Parathyroid adenoma (tissue), 2 donors: ENCODE results near the gene BEST3.

ENCODE experiments used
- H2AFZ ChIP-seq: fragments of 300-600 bp; sonication (generic); one replicate; pipeline ENCODE4 v1.7.0; 2017; ENCODE audit warnings: antibody characterized with exemption, mild to moderate bottlenecking
- H3K27ac ChIP-seq: fragments of 300-600 bp; sonication (generic); one replicate; pipeline ENCODE4 v1.7.0; 2017
- H3K27me3 ChIP-seq: fragments of 300-600 bp; sonication (generic); one replicate; pipeline ENCODE4 v1.7.0; 2017; ENCODE audit warnings: low read length; ENCODE audit not compliant: control insufficient read depth, insufficient read depth
- H3K36me3 ChIP-seq: fragments of 300-600 bp; sonication (generic); one replicate; pipeline ENCODE4 v1.7.0; 2017; ENCODE audit warnings: low read length; ENCODE audit not compliant: control insufficient read depth, insufficient read depth
- H3K4me1 ChIP-seq: fragments of 300-600 bp; sonication (generic); one replicate; pipeline ENCODE4 v1.7.0; 2017; ENCODE audit warnings: control low read depth
- H3K4me2 ChIP-seq: fragments of 300-600 bp; sonication (generic); one replicate; pipeline ENCODE4 v1.7.0; 2017; ENCODE audit warnings: low read length
- H3K4me3 ChIP-seq: fragments of 300-600 bp; sonication (generic); one replicate; pipeline ENCODE4 v1.7.0; 2017; ENCODE audit warnings: low read depth, low read length
- H3K79me2 ChIP-seq: fragments of 300-600 bp; sonication (generic); one replicate; pipeline ENCODE4 v1.7.0; 2017; ENCODE audit warnings: control low read depth
- H3K9ac ChIP-seq: fragments of 300-600 bp; sonication (generic); one replicate; pipeline ENCODE4 v1.7.0; 2017; ENCODE audit warnings: mild to moderate bottlenecking
- H3K9me3 ChIP-seq: fragments of 300-600 bp; sonication (generic); one replicate; pipeline ENCODE4 v1.7.0; 2017; ENCODE audit warnings: low read length; ENCODE audit not compliant: control insufficient read depth
- CTCF ChIP-seq: fragments of 300-600 bp; sonication (generic); IDR thresholded peaks from one replicate; pipeline ENCODE4 v1.7.0; 2017; ENCODE audit warnings: antibody characterized with exemption, mild to moderate bottlenecking
- donor health status: primary hyperparathyroidism.

Gene BEST3

GRCh38 chr12:69649529-69649928 is 49.6 kb downstream of the BEST3 start:
- H3K27me3 ChIP-seq = no peaks in the 10 kb centered on the region
- H3K79me2 ChIP-seq = no peaks in the 10 kb centered on the region
- no peak overlapping the region for H2AFZ ChIP-seq
- no peaks in the 10 kb centered on the region for H3K9me3 ChIP-seq
- no peaks in the 10 kb centered on the region for H3K36me3 ChIP-seq
- H3K4me2 ChIP-seq = no peak overlapping the region
- no peak overlapping the region for H3K9ac ChIP-seq
- no peaks in the 10 kb centered on the region for H3K4me1 ChIP-seq
- TF ChIP-seq CTCF = no peak
- H3K4me3 ChIP-seq = no peak overlapping the region
- H3K27ac ChIP-seq = no peak overlapping the region

GRCh38 chr12:69648476-69648875 is 50.6 kb downstream of the BEST3 start:
- no peaks in the 10 kb centered on the region for H3K9me3 ChIP-seq
- TF ChIP-seq CTCF = no peak
- no peaks in the 10 kb centered on the region for H3K79me2 ChIP-seq
- H2AFZ ChIP-seq = no peak overlapping the region
- no peaks in the 10 kb centered on the region for H3K4me1 ChIP-seq
- no peak overlapping the region for H3K4me3 ChIP-seq
- H3K4me2 ChIP-seq = no peak overlapping the region
- no peaks in the 10 kb centered on the region for H3K27me3 ChIP-seq
- H3K9ac ChIP-seq = no peak overlapping the region
- H3K36me3 ChIP-seq = no peaks in the 10 kb centered on the region
- H3K27ac ChIP-seq = no peak overlapping the region

- Histone ChIP-seq H2AFZ (no peak overlapping the region), H3K9ac (no peak overlapping the region), H3K4me1 (no peaks in the 10 kb centered on the region), H3K27me3 (no peaks in the 10 kb centered on the region), H3K79me2 (no peaks in the 10 kb centered on the region), H3K9me3 (no peaks in the 10 kb centered on the region), H3K4me2 (no peak overlapping the region), H3K4me3 (no peak overlapping the region), H3K36me3 (no peaks in the 10 kb centered on the region), H3K27ac (no peak overlapping the region)
- no peak for TF ChIP-seq CTCF
Measured at GRCh38 chr12:69647178-69647577, 51.9 kb downstream of the BEST3 start.

GRCh38 chr12:69645031-69645430 is 54.1 kb downstream of the BEST3 start:
- no peak overlapping the region for H3K4me2 ChIP-seq
- H3K9ac ChIP-seq = no peak overlapping the region
- no peaks in the 10 kb centered on the region for H3K9me3 ChIP-seq
- H3K4me1 ChIP-seq = no peaks in the 10 kb centered on the region
- no peak overlapping the region for H3K27ac ChIP-seq
- no peaks in the 10 kb centered on the region for H3K79me2 ChIP-seq
- no peak for TF ChIP-seq CTCF
- no peaks in the 10 kb centered on the region for H3K36me3 ChIP-seq
- no peaks in the 10 kb centered on the region for H3K27me3 ChIP-seq
- no peak overlapping the region for H3K4me3 ChIP-seq
- H2AFZ ChIP-seq = no peak overlapping the region

GRCh38 chr12:69644511-69644910 is 54.6 kb downstream of the BEST3 start:
- Histone ChIP-seq H3K9me3 (no peaks in the 10 kb centered on the region), H3K9ac (no peak overlapping the region), H3K4me1 (no peaks in the 10 kb centered on the region), H3K79me2 (no peaks in the 10 kb centered on the region), H2AFZ (no peak overlapping the region), H3K36me3 (no peaks in the 10 kb centered on the region), H3K4me3 (no peak overlapping the region), H3K27ac (no peak overlapping the region), H3K4me2 (no peak overlapping the region), H3K27me3 (no peaks in the 10 kb centered on the region)
- no peak for TF ChIP-seq CTCF
